Measurements from ENCODE around the gene KRTAP16-1. TPM values are rescaled to one million over a fixed set of nuclear protein-coding genes. Genes with fewer than 3 reads are reported as not detected.

KRTAP16-1 gene
- total RNA-seq, 1 experiment from 2014 or later = not detected

DNA sequence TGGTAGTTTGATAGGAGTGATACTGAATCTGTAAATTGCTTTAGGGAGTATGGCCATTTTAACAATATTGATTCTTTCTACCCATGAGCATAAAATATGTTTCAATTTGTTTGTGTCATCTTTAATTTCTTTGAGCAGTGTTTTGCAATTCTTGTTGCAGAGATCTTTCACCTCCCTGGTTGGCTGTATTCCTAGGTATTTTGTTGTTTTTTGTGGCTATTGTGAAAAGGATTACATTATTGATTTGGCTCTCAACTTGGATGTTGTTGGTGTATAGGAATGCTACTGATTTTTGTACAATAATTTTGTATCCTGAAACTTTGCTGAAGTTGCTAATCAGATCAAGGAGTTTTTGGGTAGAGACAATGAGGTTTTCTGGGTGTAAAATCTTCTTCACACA lies 50.7 kb downstream of the KRTAP16-1 start:
- Histone ChIP-seq H3K27me3 (ENCODE audit: low read length) (no peaks in the 10 kb centered on the region), H3K27ac (ENCODE audit: low read length) (no peak overlapping the region), H3F3A (ENCODE audit: low read length, unreplicated experiment) (no peaks in the 10 kb centered on the region), H3K36me3 (ENCODE audit: low read depth, low read length) (no peaks in the 10 kb centered on the region), H3K9me2 (replicated peaks; ENCODE audit: low read length) (no peaks in the 10 kb centered on the region), H3K9ac (ENCODE audit: low read length) (no peak overlapping the region), H3K79me2 (ENCODE audit: low read length) (no peaks in the 10 kb centered on the region), H3K9me3 (ENCODE audit: low read length) (no peaks in the 10 kb centered on the region), H2AFZ (ENCODE audit: low read length) (no peak overlapping the region), H4K20me1 (ENCODE audit: low read length) (no peaks in the 10 kb centered on the region), H3K4me3 (ENCODE audit: low read length) (no peak overlapping the region), H3K4me1 (ENCODE audit: insufficient read depth, low read length) (no peaks in the 10 kb centered on the region), H3K4me2 (ENCODE audit: low read length) (no peak overlapping the region)
- TF ChIP-seq, protein P1, sequence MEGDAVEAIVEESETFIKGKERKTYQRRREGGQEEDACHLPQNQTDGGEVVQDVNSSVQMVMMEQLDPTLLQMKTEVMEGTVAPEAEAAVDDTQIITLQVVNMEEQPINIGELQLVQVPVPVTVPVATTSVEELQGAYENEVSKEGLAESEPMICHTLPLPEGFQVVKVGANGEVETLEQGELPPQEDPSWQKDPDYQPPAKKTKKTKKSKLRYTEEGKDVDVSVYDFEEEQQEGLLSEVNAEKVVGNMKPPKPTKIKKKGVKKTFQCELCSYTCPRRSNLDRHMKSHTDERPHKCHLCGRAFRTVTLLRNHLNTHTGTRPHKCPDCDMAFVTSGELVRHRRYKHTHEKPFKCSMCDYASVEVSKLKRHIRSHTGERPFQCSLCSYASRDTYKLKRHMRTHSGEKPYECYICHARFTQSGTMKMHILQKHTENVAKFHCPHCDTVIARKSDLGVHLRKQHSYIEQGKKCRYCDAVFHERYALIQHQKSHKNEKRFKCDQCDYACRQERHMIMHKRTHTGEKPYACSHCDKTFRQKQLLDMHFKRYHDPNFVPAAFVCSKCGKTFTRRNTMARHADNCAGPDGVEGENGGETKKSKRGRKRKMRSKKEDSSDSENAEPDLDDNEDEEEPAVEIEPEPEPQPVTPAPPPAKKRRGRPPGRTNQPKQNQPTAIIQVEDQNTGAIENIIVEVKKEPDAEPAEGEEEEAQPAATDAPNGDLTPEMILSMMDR (conservative IDR thresholded peaks at IDR 0.05; ENCODE audit: low read depth, low read length) = no peak
- intact Hi-C loops (cut with micrococcal nuclease) = no loop called here
- CTCF ChIA-PET = no interaction called here
- POLR2A ChIA-PET (ENCODE audit: unreplicated experiment) = no interaction called here
- no TSS peak for BruUV-seq (replicated peaks)
- ATAC-seq = no peak
- no peak for DNase-seq

Other genes starting within 250 kb of the KRTAP16-1 start
- gene KRTAP2-3, start 249.2 kb downstream of the KRTAP16-1 start, total RNA-seq (2014; rRNA removed) = 10.8 and 12.4 TPM in 2 replicates
- not detected in 2 replicates for gene KRTAP2-4, start 243.4 kb downstream of the KRTAP16-1 start, total RNA-seq (2014; rRNA removed)
- not detected in 2 replicates for gene KRTAP4-7, start 225.2 kb downstream of the KRTAP16-1 start, total RNA-seq (2014; rRNA removed)
- not detected in 2 replicates for gene KRTAP4-8, start 211.2 kb downstream of the KRTAP16-1 start, total RNA-seq (2014; rRNA removed)
- gene KRTAP4-16, start 207.1 kb downstream of the KRTAP16-1 start, total RNA-seq (2014; rRNA removed) = not detected in 2 replicates
- not detected in 2 replicates for gene KRTAP4-9, start 203.9 kb downstream of the KRTAP16-1 start, total RNA-seq (2014; rRNA removed)
- gene KRTAP4-11, start 190.9 kb downstream of the KRTAP16-1 start, total RNA-seq (2014; rRNA removed) = not detected in 2 replicates
- not detected in 2 replicates for gene KRTAP4-12, start 185.1 kb downstream of the KRTAP16-1 start, total RNA-seq (2014; rRNA removed)
- not detected in 2 replicates for gene KRTAP4-6, start 168.8 kb downstream of the KRTAP16-1 start, total RNA-seq (2014; rRNA removed)
- gene KRTAP4-5, start 159.5 kb downstream of the KRTAP16-1 start, total RNA-seq (2014; rRNA removed) = not detected in 2 replicates
- not detected in 2 replicates for gene KRTAP4-4, start 148.6 kb downstream of the KRTAP16-1 start, total RNA-seq (2014; rRNA removed)
- gene KRTAP4-3, start 141.1 kb downstream of the KRTAP16-1 start, total RNA-seq (2014; rRNA removed) = not detected in 2 replicates
- gene KRTAP4-2, start 131.1 kb downstream of the KRTAP16-1 start, total RNA-seq (2014; rRNA removed) = not detected in 2 replicates
- not detected in 2 replicates for gene KRTAP4-1, start 124.4 kb downstream of the KRTAP16-1 start, total RNA-seq (2014; rRNA removed)
- not detected in 2 replicates for gene KRTAP9-1, start 119.4 kb downstream of the KRTAP16-1 start, total RNA-seq (2014; rRNA removed)
- gene KRTAP9-2, start 82.7 kb downstream of the KRTAP16-1 start, total RNA-seq (2014; rRNA removed) = not detected in 2 replicates
- gene KRTAP9-3, start 76.9 kb downstream of the KRTAP16-1 start, total RNA-seq (2014; rRNA removed) = not detected in 2 replicates
- gene KRTAP9-8, start 71.3 kb downstream of the KRTAP16-1 start, total RNA-seq (2014; rRNA removed) = not detected in 2 replicates
- gene KRTAP9-4, start 59.6 kb downstream of the KRTAP16-1 start, total RNA-seq (2014; rRNA removed) = not detected in 2 replicates
- not detected in 2 replicates for gene KRTAP9-9, start 53.9 kb downstream of the KRTAP16-1 start, total RNA-seq (2014; rRNA removed)
- not detected in 2 replicates for gene KRTAP9-6, start 43.9 kb downstream of the KRTAP16-1 start, total RNA-seq (2014; rRNA removed)
- gene KRTAP9-7, start 33.6 kb downstream of the KRTAP16-1 start, total RNA-seq (2014; rRNA removed) = not detected in 2 replicates
- not detected in 2 replicates for gene KRTAP29-1, start 6.5 kb downstream of the KRTAP16-1 start, total RNA-seq (2014; rRNA removed)
- not detected in 2 replicates for gene KRTAP17-1, start 6.4 kb upstream of the KRTAP16-1 start, total RNA-seq (2014; rRNA removed)
- not detected in 2 replicates for gene KRT33A, start 41.5 kb upstream of the KRTAP16-1 start, total RNA-seq (2014; rRNA removed)
- gene KRT33B, start 60.5 kb upstream of the KRTAP16-1 start, total RNA-seq (2014; rRNA removed) = not detected in 2 replicates
- gene KRT34, start 73.0 kb upstream of the KRTAP16-1 start, total RNA-seq (2014; rRNA removed) = 2.9 and 5.1 TPM in 2 replicates
- not detected in 2 replicates for gene KRT31, start 88.3 kb upstream of the KRTAP16-1 start, total RNA-seq (2014; rRNA removed)
- gene KRT37, start 115.3 kb upstream of the KRTAP16-1 start, total RNA-seq (2014; rRNA removed) = 3.2 and 4.6 TPM in 2 replicates
- not detected in 2 replicates for gene KRT38, start 131.7 kb upstream of the KRTAP16-1 start, total RNA-seq (2014; rRNA removed)
- 1.5 TPM in 2 replicates for gene KRT32, start 158.1 kb upstream of the KRTAP16-1 start, total RNA-seq (2014; rRNA removed)
- gene KRT35, start 171.8 kb upstream of the KRTAP16-1 start, total RNA-seq (2014; rRNA removed) = not detected in 2 replicates
- not detected in 2 replicates for gene KRT36, start 180.6 kb upstream of the KRTAP16-1 start, total RNA-seq (2014; rRNA removed)
- gene KRT13, start 196.3 kb upstream of the KRTAP16-1 start, total RNA-seq (2014; rRNA removed) = 1.4 TPM in 2 replicates
- 121 and 144 TPM in 2 replicates for gene KRT15, start 209.6 kb upstream of the KRTAP16-1 start, total RNA-seq (2014; rRNA removed)
- 2,299 and 2,451 TPM in 2 replicates for gene KRT19, start 219.0 kb upstream of the KRTAP16-1 start, total RNA-seq (2014; rRNA removed)